Natural killer cell treated with Interleukin-12 subunit alpha and Interleukin-12 subunit beta and Interleukin-15 and Interleukin-18, amount 100 ng/mL, for 72 hours (primary cell): ENCODE data around the gene MED12L. TPM values are rescaled to one million over a fixed set of nuclear protein-coding genes. Genes with fewer than 3 reads are reported as not detected.

Source experiments
- ATAC-seq, 2 donors: fragments of 150-1000 bp; cut with Tn5 transposase in 1 of 2; sonication (Bioruptor Pico), chemical (Tn5 transposase) in 1 of 2; 2 replicates each; pipeline ENCODE4 v1.10.0; 2021
- DNase-seq: peaks from one replicate; pipeline ENCODE4 v3.0.0; 2022; ENCODE audit warnings: low spot score
- H3K27ac Mint-ChIP-seq, 2 donors: 1 replicate in 1 of 2; 2 replicates in 1 of 2; pipeline ENCODE4 v1.8.0; 2022; ENCODE audit warnings: mixed read lengths in 2 of 2, mild to moderate bottlenecking in 1 of 2, moderate library complexity in 1 of 2
- H3K27me3 Mint-ChIP-seq, 2 donors: 1 replicate in 1 of 2; 2 replicates in 1 of 2; pipeline ENCODE4 v1.8.0; 2022; ENCODE audit warnings: mixed read lengths in 2 of 2
- H3K36me3 Mint-ChIP-seq: one replicate; pipeline ENCODE4 v1.8.0; 2022; ENCODE audit warnings: mixed read lengths
- H3K4me1 Mint-ChIP-seq, 2 donors: 1 replicate in 1 of 2; 2 replicates in 1 of 2; pipeline ENCODE4 v1.8.0; 2022; ENCODE audit warnings: low read depth in 2 of 2, mixed read lengths in 2 of 2, mild to moderate bottlenecking in 1 of 2
- H3K4me3 Mint-ChIP-seq: one replicate; pipeline ENCODE4 v1.8.0; 2022; ENCODE audit warnings: mixed read lengths
- H3K9me3 Mint-ChIP-seq: 2 replicates; pipeline ENCODE4 v1.8.0; 2022; ENCODE audit warnings: mixed read lengths
- total RNA-seq, 2 donors: library from RNA; stranded (reverse); gene quantifications; one replicate each; pipeline ENCODE4 v1.2.3, GENCODE V29; 2022

The MED12L gene
- total RNA-seq, 2 donors from 2014 or later, result 1.7 to 2.8 TPM

DNA sequence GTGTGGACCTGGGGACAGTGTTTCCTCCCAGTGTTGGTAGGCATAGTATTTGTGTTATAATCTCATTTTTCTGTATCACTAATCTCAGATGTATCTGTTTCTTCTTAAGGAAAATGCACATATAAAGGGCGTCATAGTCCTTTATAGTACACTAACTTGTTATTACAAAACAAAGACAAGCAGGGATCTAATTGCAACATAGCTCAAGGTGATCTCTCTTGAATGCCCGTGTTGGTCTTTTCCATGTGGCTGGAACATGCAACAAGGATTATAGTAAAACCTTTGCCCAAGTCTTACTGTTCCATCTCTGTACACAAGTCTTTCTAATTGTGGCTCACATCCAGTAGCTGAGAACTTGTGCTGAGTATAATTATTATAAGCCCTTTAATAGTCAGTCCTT, 234.7 kb downstream of the MED12L start:
- H3K4me1 Mint-ChIP-seq, result peaks cover 0 to 13% of the 10 kb centered on the region in 2 donors
- H3K9me3 Mint-ChIP-seq, result no peaks in the 10 kb centered on the region
- H3K27ac Mint-ChIP-seq, result no peak overlapping the region
- DNase-seq (no peak), ATAC-seq (no peak)
- H3K4me3 Mint-ChIP-seq, result no peak overlapping the region
- H3K36me3 Mint-ChIP-seq, result no peaks in the 10 kb centered on the region
- H3K27me3 Mint-ChIP-seq, result no peaks in the 10 kb centered on the region

DNA sequence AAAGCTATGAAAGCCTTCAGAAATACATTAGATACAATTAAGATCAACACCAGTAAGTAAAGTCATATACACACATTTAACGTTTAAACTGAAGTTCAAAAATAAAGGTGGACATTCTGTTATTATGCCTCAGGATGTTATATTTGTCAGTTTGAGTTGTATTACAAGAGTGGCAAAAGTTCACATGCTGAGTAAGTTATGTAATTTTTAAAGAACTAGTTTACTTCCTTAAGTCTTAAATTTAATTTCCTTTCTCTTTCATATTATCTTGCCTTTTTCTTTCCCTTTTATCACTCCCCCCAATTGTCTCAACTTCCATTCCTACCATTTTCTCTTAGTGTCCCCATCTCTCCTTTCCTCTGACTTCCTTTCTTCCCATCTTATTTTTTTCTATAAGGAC, 236.1 kb downstream of the MED12L start:
- ATAC-seq, result no peak
- no peak for DNase-seq
- H3K27ac Mint-ChIP-seq, result no peak overlapping the region
- no peaks in the 10 kb centered on the region for H3K27me3 Mint-ChIP-seq
- H3K36me3 Mint-ChIP-seq, result no peaks in the 10 kb centered on the region
- no peak overlapping the region for H3K4me3 Mint-ChIP-seq
- no peaks in the 10 kb centered on the region for H3K9me3 Mint-ChIP-seq
- peaks cover 0 to 13% of the 10 kb centered on the region in 2 donors for H3K4me1 Mint-ChIP-seq

DNA sequence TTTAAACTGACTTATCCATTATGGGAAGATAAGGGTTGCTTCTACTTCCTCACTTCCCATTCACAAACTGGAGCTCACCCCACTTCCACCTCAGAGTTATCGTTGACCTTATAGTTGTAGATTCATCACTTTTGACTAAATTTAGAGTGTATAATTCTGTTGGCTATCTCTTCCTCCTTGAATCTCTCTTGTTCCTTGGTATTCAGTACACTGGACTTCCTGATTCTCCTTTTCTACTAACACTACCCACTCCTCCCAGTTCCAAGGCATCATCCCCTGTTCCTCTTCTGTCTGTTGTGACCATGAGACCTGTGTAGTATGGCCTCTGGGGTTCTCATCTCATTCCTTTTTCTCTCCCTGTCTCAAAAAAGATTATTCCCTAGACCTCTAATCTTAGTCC, 237.0 kb downstream of the MED12L start:
- Mint-ChIP-seq H3K9me3 (no peaks in the 10 kb centered on the region), H3K4me3 (no peak overlapping the region), H3K27ac (no peak overlapping the region), H3K36me3 (no peaks in the 10 kb centered on the region), H3K4me1 (peaks cover 0 to 13% of the 10 kb centered on the region in 2 donors), H3K27me3 (no peaks in the 10 kb centered on the region)
- ATAC-seq, result no peak
- no peak for DNase-seq

DNA sequence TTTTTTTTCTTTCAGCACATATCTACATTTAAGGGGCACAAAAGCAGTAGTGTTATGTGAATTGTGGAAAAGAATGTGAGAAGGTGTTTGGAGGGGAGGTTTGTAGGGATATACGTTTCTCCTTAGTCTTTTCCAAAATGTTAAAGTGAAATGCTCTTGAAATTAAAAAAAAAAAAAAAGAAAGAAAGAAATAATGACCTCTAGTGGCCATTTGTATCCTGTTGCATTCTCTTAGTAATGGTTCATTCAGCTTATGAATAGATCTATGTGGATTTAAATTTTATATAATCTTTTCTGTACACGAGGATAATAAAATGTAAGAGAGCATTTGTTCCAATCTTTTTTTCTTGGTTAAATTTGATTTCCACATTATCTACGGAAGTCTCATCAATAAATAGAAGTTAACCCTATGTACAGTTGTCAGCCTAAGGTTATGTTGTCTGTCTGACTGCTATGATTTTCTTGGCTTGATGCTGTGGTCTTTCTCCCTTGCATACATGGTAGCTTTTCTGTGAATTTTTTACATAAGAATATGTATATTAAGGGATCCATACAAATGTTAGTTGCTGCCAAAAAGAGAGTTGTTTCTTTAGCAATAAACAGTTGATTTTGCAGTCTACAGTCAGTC, 242.2 kb downstream of the MED12L start:
- Mint-ChIP-seq H3K36me3 (no peaks in the 10 kb centered on the region), H3K27ac (peak overlapping the region; percentile 43 to 53), H3K4me1 (peaks cover 9 to 21% of the 10 kb centered on the region in 2 donors), H3K4me3 (peak overlapping the region; percentile 64), H3K27me3 (no peaks in the 10 kb centered on the region), H3K9me3 (no peaks in the 10 kb centered on the region)
- DNase-seq, result no peak
- no peak for ATAC-seq

DNA sequence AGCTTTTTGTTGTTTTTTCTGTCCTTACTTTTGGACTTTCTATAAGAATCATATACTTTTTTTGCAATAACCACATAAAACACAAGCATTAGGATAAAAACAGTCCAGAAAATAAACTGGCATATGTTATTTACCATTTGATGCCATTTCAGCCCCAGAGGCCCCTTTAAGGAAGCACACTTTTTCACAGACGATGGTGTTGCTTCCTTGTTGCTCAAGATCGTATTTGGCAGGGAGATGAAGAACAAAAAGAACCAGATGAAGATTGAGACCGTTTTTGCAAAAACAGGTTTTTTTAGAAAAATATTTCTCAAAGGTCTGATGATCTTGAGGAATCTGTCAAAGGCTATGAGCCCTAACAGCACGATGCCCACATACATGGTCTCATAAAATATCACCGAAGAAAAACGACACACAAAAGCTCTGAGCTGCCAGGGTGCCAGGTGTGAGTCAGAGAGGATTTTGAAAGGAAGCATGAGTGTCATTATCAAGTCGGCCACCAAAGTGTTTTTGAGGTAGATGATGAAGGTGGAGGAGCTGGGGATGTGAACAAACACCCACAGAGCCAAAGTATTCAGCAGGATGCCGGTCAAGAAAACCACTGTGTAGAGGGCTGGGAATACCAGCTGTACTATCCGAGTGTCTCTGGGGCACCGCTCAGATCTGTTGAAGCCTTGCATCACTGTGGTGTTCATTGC, 243.0 kb downstream of the MED12L start:
- H3K4me3 Mint-ChIP-seq, result peak overlapping the region; percentile 64
- no peaks in the 10 kb centered on the region for H3K36me3 Mint-ChIP-seq
- DNase-seq, result peak; percentile 62
- H3K9me3 Mint-ChIP-seq, result no peaks in the 10 kb centered on the region
- H3K27ac Mint-ChIP-seq, result peak overlapping the region; percentile 43 to 53
- ATAC-seq, result peak; percentile 86 to 90
- peaks cover 9 to 25% of the 10 kb centered on the region in 2 donors for H3K4me1 Mint-ChIP-seq
- H3K27me3 Mint-ChIP-seq, result no peaks in the 10 kb centered on the region

DNA sequence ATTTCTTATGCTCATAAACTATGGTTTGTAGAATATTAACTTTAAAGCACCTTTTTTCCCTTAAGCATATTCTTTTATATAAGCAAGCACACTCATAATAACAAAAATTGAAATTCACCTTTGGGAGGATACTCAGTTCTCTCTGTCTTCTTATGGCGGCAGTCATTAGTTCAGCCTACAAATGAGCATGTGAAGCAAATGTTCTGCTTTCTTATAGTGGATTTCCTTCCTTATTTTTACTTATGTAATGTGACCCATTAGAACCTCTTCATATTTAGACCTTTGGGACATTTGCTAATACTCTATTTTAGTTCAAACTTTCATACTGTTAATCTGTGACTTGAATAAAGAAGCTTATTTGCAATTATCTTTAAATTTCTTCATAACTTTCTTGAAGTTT, 243.9 kb downstream of the MED12L start, which contains the start of gene P2RY13:
TSS of gene P2RY13 (minus strand) at position 187 of the 400 bp plus-strand sequence. CDS start at position 166, 21 bp downstream.
- Mint-ChIP-seq H3K27me3 (no peaks in the 10 kb centered on the region), H3K36me3 (no peaks in the 10 kb centered on the region), H3K4me3 (peak within 1 kb of the TSS; percentile 64), H3K9me3 (no peaks in the 10 kb centered on the region), H3K4me1 (peaks cover 9 to 20% of the 10 kb centered on the region in 2 donors), H3K27ac (peak within 1 kb of the TSS; percentile 43 to 53)
- DNase-seq, result no peak
- ATAC-seq, result no peak

DNA sequence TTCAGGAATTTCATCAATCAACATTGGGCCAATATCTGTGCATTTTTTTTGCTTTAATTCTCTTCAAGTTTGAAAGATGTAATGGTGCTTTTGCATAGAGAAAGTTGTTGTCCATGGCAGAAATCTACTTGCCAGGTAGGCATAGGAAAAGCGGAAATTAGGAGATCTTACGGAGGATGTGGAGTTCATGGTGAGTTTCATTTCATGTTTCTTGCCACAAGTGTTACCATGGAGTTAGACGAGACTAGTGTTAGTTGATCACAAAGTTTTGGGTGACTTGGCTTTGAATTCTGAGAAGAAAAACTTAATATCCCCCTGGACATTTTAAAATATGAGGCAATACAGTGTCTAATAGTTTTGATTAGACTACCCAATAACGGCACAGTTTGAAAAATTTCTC, 244.9 kb downstream of the MED12L start:
- Mint-ChIP-seq H3K4me1 (peaks cover 9 to 17% of the 10 kb centered on the region in 2 donors), H3K27me3 (no peaks in the 10 kb centered on the region), H3K36me3 (no peaks in the 10 kb centered on the region), H3K4me3 (no peak overlapping the region), H3K9me3 (no peaks in the 10 kb centered on the region), H3K27ac (no peak overlapping the region)
- ATAC-seq (no peak), DNase-seq (no peak)

DNA sequence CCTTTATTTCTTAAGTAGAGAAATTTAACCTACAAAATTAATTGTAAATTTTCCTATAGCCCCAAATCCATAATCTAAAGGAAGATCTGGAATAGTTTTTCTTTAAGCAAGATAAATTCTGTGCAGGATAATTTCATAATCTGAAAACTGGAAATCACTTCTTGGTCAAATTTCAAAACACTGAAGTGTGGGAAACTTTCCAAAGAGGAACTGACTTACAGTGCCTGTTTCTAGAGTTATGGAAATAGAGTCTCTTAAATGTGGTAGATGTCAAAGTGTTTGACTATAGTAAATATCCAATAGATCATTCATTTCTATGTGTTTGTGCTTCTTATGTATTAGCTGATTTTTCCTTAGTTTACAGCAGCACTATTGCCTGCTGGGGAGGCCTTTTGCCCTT, 245.4 kb downstream of the MED12L start:
- no peak overlapping the region for H3K27ac Mint-ChIP-seq
- H3K27me3 Mint-ChIP-seq, result no peaks in the 10 kb centered on the region
- H3K36me3 Mint-ChIP-seq, result no peaks in the 10 kb centered on the region
- H3K9me3 Mint-ChIP-seq, result no peaks in the 10 kb centered on the region
- no peak for ATAC-seq
- DNase-seq, result no peak
- H3K4me1 Mint-ChIP-seq, result peaks cover 9 to 17% of the 10 kb centered on the region in 2 donors
- H3K4me3 Mint-ChIP-seq, result no peak overlapping the region

DNA sequence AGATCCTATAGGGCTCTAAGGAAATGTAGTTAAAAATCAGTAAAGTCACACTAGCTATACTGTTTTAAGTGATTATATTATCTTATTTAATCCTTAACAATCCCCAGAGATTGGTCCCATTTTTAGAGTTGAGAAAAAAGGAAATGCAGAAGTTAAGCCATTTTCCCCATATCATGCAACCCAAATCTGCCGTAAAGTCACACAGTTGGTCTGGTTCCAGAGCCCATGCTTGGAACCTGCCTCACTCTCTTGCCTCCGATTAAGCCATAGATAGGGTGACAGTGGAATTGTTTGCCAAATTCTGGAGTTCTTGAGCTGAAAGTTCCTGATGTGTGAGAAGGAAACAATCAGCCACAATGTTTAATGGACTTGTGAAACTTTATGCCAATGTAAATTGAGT, 246.2 kb downstream of the MED12L start:
- H3K9me3 Mint-ChIP-seq, result no peaks in the 10 kb centered on the region
- H3K27ac Mint-ChIP-seq, result no peak overlapping the region
- no peaks in the 10 kb centered on the region for H3K27me3 Mint-ChIP-seq
- no peaks in the 10 kb centered on the region for H3K36me3 Mint-ChIP-seq
- ATAC-seq (no peak), DNase-seq (no peak)
- peaks cover 9 to 17% of the 10 kb centered on the region in 2 donors for H3K4me1 Mint-ChIP-seq
- H3K4me3 Mint-ChIP-seq, result no peak overlapping the region

DNA sequence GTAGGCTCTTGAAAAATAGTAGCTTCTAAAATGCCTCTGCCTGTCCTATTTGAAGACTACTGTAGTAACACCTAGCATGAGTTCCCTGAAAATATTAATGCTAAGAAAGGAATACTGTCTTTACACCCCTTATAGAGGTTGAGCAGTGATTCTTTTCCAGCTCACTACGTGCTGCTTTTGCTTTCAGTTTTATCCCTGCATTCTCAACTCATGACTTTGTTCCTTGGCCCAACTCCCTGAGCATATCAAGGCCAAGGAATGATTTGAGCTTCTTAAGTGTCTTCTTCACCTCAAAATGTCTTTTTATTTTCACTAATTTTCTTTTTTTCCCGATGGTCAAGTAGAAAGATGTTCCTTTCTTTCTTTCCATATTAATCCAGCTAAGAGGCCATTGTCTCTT, 260.4 kb downstream of the MED12L start:
- peak overlapping the region; percentile 70 for H3K4me3 Mint-ChIP-seq
- H3K9me3 Mint-ChIP-seq, result no peaks in the 10 kb centered on the region
- H3K27ac Mint-ChIP-seq, result peak overlapping the region; percentile 58 to 70
- peaks cover 0 to 19% of the 10 kb centered on the region in 2 donors for H3K27me3 Mint-ChIP-seq
- ATAC-seq (peak in 1 of 2 donors; percentile 62), DNase-seq (no peak)
- no peaks in the 10 kb centered on the region for H3K36me3 Mint-ChIP-seq
- peaks cover 21 to 22% of the 10 kb centered on the region in 2 donors for H3K4me1 Mint-ChIP-seq

DNA sequence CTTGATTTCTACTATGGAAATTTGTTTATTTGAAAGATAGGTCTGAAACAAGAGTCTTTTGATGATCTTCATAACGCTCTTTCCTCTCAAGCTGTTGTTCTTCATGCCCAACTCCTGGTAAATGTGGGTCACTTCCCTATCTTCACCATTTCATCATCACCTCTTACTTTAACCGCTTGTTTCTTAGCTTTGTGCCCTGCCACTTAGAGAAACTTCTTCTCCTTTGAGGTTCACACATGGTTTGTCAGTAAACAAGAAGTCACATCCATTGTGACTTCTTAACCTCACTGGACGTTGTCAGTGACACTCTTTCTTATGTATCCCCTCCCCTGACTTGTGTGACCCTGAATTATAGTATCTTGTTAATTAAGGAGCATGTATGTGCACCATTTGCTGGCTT, 260.8 kb downstream of the MED12L start:
- peaks cover 0 to 19% of the 10 kb centered on the region in 2 donors for H3K27me3 Mint-ChIP-seq
- peak; percentile 62 to 76 for ATAC-seq

DNA sequence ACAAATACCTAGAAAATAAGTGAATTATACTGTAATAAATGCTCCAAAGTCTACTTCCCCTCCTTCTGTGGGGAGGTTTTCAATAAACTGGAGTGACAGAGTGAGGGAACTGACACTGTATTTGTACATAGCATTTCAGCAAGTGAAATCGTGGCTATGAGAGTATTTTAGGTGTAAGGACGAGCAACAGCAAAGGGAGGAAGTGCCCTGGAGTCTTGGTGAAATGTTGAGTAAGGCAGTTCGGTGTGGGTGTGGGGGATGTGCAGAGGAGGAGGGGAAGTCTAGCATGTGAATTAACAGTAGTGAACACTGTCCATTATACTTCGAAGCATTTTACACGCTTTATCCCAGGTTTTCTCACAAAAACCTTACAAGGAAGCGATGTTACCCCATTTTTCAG, 262.0 kb downstream of the MED12L start:
- ATAC-seq, result peak; percentile 68 to 79
- peak overlapping the region; percentile 44 for H3K4me3 Mint-ChIP-seq
- peaks cover 0 to 16% of the 10 kb centered on the region in 2 donors for H3K27me3 Mint-ChIP-seq
- DNase-seq, result peak; percentile 68
- H3K36me3 Mint-ChIP-seq, result no peaks in the 10 kb centered on the region
- H3K4me1 Mint-ChIP-seq, result peaks cover 21 to 27% of the 10 kb centered on the region in 2 donors
- peak overlapping the region; percentile 27 to 70 for H3K27ac Mint-ChIP-seq
- no peaks in the 10 kb centered on the region for H3K9me3 Mint-ChIP-seq

More for the DNA sequence above, 260.8 kb downstream of the MED12L start:
- peak overlapping the region; percentile 58 to 70 for H3K27ac Mint-ChIP-seq
- peaks cover 21 to 25% of the 10 kb centered on the region in 2 donors for H3K4me1 Mint-ChIP-seq
- no peaks in the 10 kb centered on the region for H3K9me3 Mint-ChIP-seq
- no peak for DNase-seq
- peak overlapping the region; percentile 70 for H3K4me3 Mint-ChIP-seq
- H3K36me3 Mint-ChIP-seq, result no peaks in the 10 kb centered on the region

DNA sequence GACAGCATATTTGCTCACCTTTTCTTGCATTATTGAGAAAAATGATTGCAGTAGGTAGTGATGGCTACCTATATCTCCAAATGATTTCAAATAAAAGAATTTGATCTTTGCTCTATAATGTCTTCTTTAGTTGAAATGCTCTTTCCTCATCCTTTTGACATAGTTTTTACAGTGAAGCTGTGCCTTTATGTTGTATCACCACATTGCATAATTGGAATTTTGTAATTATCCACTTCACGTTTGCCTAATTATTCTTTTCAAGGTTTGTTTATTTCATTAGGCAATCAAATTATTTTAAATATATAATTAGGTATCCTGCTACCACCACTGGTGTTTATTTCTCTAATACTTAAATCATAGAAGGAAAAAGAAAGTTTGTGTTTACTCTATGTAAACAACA, 265.2 kb downstream of the MED12L start:
- H3K4me1 Mint-ChIP-seq, result peaks cover 21 to 27% of the 10 kb centered on the region in 2 donors
- DNase-seq (no peak), ATAC-seq (no peak)
- H3K27me3 Mint-ChIP-seq, result peaks cover 0 to 8% of the 10 kb centered on the region in 2 donors
- H3K4me3 Mint-ChIP-seq, result no peak overlapping the region
- H3K9me3 Mint-ChIP-seq, result no peaks in the 10 kb centered on the region
- H3K27ac Mint-ChIP-seq, result no peak overlapping the region
- no peaks in the 10 kb centered on the region for H3K36me3 Mint-ChIP-seq

DNA sequence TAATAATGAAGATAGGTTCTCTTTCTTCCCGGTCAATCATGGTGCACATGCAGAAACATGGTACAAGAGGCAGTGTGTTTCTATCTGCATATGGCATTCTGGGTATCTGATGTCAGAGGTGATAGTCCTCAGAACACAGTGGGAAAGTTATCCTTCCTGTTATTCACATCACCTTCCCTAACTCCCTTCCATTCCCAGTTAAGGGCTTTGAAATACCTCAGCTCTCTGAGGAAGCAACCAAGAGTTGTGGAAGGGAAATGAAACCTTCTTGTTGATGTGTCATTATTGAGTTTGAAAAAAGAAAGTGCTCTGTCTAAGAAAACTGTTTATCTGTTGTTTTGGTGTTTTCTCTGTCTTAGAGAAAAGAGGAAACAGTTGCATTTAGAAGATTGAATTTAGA, 265.8 kb downstream of the MED12L start:
- peak overlapping the region; percentile 2 for H3K4me3 Mint-ChIP-seq
- H3K27me3 Mint-ChIP-seq, result peaks cover 0 to 8% of the 10 kb centered on the region in 2 donors
- H3K36me3 Mint-ChIP-seq, result no peaks in the 10 kb centered on the region
- H3K27ac Mint-ChIP-seq, result peak overlapping the region in 1 of 2 donors; percentile 40
- ATAC-seq, result no peak
- no peak for DNase-seq
- no peaks in the 10 kb centered on the region for H3K9me3 Mint-ChIP-seq
- peaks cover 15 to 22% of the 10 kb centered on the region in 2 donors for H3K4me1 Mint-ChIP-seq
